22Rv1 (cell line): ENCODE results near the gene LRRC23.
A peak's percentile ranks its signal among the peaks of the same experiment; 100 is the strongest.

ENCODE experiments used
- H3K27ac ChIP-seq: fragments of 450-650 bp; 2 replicates; pipeline ENCODE4 v1.5.1; 2017
- ZFX ChIP-seq: fragments of 450-650 bp; IDR thresholded peaks from 2 replicates; pipeline ENCODE4 v1.6.1; 2017; ENCODE audit warnings: antibody characterized with exemption, borderline replicate concordance
- TF ChIP-seq, protein P1 (sequence below): fragments of 450-650 bp; IDR thresholded peaks from 2 replicates; pipeline ENCODE4 v1.5.1; 2017; ENCODE audit warnings: mild to moderate bottlenecking

Gene LRRC23

DNA sequence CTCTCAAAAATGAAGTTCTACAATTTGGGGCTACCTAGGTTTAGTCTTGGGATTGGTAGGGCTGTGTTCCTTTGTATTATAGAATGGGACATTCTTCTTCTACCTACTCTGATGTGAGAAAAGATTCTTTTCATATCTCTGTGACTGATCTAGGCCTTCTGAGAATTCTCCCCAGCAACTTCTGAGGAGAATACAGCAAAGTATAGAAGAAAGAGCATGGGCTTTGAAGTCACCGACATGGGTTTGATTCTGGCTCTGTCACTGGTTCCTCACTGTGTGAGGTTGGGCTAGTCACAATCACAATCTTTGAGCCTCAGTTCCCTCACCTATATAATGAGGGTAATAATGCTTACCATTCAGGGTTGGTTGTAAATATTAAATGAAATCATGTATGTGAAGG is 28.1 kb downstream of the LRRC23 start:
- peak overlapping the region; percentile 100 for H3K27ac ChIP-seq
- TF ChIP-seq, protein P1, sequence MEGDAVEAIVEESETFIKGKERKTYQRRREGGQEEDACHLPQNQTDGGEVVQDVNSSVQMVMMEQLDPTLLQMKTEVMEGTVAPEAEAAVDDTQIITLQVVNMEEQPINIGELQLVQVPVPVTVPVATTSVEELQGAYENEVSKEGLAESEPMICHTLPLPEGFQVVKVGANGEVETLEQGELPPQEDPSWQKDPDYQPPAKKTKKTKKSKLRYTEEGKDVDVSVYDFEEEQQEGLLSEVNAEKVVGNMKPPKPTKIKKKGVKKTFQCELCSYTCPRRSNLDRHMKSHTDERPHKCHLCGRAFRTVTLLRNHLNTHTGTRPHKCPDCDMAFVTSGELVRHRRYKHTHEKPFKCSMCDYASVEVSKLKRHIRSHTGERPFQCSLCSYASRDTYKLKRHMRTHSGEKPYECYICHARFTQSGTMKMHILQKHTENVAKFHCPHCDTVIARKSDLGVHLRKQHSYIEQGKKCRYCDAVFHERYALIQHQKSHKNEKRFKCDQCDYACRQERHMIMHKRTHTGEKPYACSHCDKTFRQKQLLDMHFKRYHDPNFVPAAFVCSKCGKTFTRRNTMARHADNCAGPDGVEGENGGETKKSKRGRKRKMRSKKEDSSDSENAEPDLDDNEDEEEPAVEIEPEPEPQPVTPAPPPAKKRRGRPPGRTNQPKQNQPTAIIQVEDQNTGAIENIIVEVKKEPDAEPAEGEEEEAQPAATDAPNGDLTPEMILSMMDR, result no peak
- no peak for TF ChIP-seq ZFX

GRCh38 chr12:6934110-6934509 is 29.5 kb downstream of the LRRC23 start:
- H3K27ac ChIP-seq, result peak overlapping the region; percentile 100
- no peak for TF ChIP-seq ZFX
- TF ChIP-seq, protein P1, result no peak

- TF ChIP-seq ZFX, result no peak
- TF ChIP-seq, protein P1, result no peak
- H3K27ac ChIP-seq, result peak overlapping the region; percentile 100
Observed at GRCh38 chr12:6935371-6936193, 31.0 kb downstream of the LRRC23 start.

DNA sequence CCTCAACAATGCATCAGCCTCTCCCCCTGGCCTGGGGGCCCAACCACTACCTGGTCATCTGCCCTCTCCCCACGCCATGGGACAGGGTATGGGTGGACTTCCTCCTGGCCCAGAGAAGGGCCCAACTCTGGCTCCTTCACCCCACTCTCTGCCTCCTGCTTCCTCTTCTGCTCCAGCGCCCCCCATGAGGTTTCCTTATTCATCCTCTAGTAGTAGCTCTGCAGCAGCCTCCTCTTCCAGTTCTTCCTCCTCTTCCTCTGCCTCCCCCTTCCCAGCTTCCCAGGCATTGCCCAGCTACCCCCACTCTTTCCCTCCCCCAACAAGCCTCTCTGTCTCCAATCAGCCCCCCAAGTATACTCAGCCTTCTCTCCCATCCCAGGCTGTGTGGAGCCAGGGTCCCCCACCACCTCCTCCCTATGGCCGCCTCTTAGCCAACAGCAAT is 31.6 kb downstream of the LRRC23 start:
- TF ChIP-seq, protein P1, result no peak
- TF ChIP-seq ZFX, result no peak
- H3K27ac ChIP-seq, result peak overlapping the region; percentile 100

DNA sequence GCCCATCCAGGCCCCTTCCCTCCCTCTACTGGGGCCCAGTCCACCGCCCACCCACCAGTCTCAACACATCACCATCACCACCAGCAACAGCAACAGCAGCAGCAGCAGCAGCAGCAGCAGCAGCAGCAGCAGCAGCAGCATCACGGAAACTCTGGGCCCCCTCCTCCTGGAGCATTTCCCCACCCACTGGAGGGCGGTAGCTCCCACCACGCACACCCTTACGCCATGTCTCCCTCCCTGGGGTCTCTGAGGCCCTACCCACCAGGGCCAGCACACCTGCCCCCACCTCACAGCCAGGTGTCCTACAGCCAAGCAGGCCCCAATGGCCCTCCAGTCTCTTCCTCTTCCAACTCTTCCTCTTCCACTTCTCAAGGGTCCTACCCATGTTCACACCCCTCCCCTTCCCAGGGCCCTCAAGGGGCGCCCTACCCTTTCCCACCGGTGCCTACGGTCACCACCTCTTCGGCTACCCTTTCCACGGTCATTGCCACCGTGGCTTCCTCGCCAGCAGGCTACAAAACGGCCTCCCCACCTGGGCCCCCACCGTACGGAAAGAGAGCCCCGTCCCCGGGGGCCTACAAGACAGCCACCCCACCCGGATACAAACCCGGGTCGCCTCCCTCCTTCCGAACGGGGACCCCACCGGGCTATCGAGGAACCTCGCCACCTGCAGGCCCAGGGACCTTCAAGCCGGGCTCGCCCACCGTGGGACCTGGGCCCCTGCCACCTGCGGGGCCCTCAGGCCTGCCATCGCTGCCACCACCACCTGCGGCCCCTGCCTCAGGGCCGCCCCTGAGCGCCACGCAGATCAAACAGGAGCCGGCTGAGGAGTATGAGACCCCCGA is 32.2 kb downstream of the LRRC23 start:
- peak overlapping the region; percentile 100 for H3K27ac ChIP-seq
- TF ChIP-seq, protein P1, result no peak
- no peak for TF ChIP-seq ZFX

DNA sequence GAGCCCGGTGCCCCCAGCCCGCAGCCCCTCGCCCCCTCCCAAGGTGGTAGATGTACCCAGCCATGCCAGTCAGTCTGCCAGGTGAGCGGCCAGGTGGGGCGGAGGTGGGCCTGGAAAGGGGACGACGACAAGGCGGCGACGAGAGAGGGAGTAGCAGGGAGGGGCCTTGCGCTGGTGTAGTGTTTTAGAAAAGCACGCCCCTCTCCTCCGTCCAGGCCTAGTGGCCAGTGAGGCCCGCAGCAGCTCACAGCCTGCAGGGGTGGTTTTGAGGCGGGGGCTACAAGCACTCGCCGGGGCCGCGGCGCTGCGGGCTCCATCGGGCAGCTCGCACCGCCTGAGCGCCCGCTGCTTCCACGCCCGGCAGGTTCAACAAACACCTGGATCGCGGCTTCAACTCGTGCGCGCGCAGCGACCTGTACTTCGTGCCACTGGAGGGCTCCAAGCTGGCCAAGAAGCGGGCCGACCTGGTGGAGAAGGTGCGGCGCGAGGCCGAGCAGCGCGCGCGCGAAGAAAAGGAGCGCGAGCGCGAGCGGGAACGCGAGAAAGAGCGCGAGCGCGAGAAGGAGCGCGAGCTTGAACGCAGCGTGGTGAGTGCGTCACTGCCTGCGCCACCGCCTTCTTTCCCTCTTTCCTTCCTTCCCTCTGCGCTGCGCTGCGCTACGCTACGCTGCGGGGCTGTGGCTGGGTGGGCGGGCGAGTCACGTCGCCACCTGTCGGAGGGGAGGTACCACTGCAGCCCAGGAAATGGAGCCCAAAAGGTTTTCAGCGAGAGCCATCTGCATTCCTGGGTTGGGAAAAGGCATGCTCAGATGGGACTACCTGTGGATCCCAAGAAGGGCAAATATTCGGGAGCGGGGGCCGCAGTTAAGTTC is 33.1 kb downstream of the LRRC23 start:
- peak overlapping the region; percentile 100 for H3K27ac ChIP-seq
- TF ChIP-seq, protein P1, result peak; percentile 100
- no peak for TF ChIP-seq ZFX
